ENCODE measurements around the gene ASS1.

DNA sequence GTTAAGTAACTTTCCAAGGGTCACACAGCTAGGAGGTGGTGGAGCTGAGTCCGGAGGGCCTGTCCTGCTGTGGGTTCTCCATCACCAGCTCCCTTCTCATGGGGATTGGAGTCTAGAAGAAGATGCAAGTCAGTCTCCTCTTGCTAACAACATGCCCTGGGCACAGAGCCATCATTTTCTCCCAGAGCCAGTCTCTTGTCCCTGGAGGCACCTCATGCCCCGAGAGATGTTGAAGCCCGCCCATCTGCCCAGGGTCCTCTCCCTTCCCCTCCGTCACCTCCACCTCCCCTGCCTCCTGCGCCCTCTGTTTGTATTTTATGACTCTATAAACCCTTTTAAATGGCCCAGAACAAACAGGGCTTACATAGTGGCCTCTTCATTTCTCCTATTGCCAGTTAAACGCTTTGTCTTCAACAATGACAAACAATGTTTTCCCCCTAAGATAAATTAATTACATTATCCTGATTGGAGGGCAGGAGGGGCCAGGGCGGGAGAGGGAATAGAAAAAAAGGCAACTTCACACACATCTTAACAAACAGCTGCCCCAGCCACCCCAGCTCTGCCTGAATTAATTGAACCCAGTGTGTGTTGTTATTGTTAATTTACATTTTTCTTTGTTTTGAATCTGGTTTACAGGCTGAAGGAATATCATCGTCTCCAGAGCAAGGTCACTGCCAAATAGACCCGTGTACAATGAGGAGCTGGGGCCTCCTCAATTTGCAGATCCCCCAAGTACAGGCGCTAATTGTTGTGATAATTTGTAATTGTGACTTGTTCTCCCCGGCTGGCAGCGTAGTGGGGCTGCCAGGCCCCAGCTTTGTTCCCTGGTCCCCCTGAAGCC lies 55.8 kb downstream of the ASS1 start:
- no peak for TF ChIP-seq CTCF (IDR thresholded peaks at IDR 0.05)
- no peak for TF ChIP-seq POLR2A (IDR thresholded peaks at IDR 0.05)

Measured in testis (tissue), 2 donors.